Measurements from ENCODE around the gene ELMO1.

GRCh38 chr7:37038706-37039105 is 410.0 kb downstream of the ELMO1 start:
- TF ChIP-seq CTCF (IDR thresholded peaks at IDR 0.05; ENCODE audit: low read depth, low read length, poor library complexity, severe bottlenecking) (no peak), EZH2phosphoT487 (IDR thresholded peaks at IDR 0.05; ENCODE audit: borderline replicate concordance, low read length) (no peak)
